Tibial nerve (tissue), 3 donors: ENCODE measurements around the gene MED15.

ENCODE experiments used
- POLR2A ChIP-seq, 2 donors: fragments of 450-650 bp; IDR thresholded peaks; one replicate each; pipeline ENCODE4 v1.6.1; 2017; ENCODE audit warnings: antibody characterized with exemption in 2 of 2, mild to moderate bottlenecking in 2 of 2, moderate library complexity in 2 of 2
- TF ChIP-seq, protein P1 (sequence below), 5 experiments: fragments of 200-600 bp in 3 of 5; fragments of 450-650 bp in 2 of 5; sonication (generic) in 3 of 5; IDR thresholded peaks; one replicate each; pipeline ENCODE4 v1.5.1; 2016 to 2019; ENCODE audit warnings: antibody characterized with exemption in 5 of 5, mild to moderate bottlenecking in 3 of 5, moderate library complexity in 2 of 5

DNA sequence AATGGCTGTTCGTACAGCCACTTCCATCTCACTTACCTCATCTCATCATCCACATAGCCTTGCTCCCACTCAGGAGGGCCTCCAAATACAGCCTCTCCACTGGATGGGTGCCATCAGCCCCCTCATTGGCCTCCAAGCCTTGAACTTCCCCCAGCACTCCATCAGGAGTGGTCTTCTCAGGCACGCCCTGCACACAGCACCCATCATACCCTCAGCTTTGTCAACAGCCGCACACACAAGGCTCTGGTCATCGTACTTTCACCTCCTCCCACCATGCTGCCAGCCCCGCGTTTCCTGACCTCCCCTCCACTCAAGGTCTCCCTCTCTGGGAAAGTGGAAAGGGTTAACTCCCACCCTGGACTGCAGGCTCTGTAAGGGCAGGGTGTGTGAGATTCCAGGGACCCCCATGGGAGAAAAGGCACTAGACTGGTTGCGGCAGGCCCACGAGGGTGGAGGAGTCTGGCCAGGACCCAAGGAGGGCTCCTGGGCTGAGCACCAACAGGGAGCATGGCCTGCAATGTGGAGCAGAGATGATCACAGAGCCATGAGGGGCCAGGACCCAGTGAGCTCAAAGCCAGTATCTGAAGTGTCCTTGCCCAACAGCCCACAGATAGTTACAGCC lies 48.8 kb upstream of the MED15 start:
- TF ChIP-seq, protein P1, sequence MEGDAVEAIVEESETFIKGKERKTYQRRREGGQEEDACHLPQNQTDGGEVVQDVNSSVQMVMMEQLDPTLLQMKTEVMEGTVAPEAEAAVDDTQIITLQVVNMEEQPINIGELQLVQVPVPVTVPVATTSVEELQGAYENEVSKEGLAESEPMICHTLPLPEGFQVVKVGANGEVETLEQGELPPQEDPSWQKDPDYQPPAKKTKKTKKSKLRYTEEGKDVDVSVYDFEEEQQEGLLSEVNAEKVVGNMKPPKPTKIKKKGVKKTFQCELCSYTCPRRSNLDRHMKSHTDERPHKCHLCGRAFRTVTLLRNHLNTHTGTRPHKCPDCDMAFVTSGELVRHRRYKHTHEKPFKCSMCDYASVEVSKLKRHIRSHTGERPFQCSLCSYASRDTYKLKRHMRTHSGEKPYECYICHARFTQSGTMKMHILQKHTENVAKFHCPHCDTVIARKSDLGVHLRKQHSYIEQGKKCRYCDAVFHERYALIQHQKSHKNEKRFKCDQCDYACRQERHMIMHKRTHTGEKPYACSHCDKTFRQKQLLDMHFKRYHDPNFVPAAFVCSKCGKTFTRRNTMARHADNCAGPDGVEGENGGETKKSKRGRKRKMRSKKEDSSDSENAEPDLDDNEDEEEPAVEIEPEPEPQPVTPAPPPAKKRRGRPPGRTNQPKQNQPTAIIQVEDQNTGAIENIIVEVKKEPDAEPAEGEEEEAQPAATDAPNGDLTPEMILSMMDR (IDR thresholded peaks at IDR 0.05): no peak
- no peak for TF ChIP-seq POLR2A (IDR thresholded peaks at IDR 0.05)
